GM18505 (cell line): ENCODE data around the gene JAG2.

Experiments
- ATAC-seq: cut with Tn5 transposase; IDR thresholded peaks from one replicate; pipeline ENCODE4 v1.9.1; 2021; ENCODE audit not compliant: unreplicated experiment
- POLR2A ChIP-seq: IDR thresholded peaks from 4 replicates; pipeline ENCODE4 v1.6.1; 2011; ENCODE audit warnings: borderline replicate concordance; ENCODE audit not compliant: insufficient read depth, insufficient read length; ENCODE audit errors: extremely low read depth

Gene JAG2

DNA sequence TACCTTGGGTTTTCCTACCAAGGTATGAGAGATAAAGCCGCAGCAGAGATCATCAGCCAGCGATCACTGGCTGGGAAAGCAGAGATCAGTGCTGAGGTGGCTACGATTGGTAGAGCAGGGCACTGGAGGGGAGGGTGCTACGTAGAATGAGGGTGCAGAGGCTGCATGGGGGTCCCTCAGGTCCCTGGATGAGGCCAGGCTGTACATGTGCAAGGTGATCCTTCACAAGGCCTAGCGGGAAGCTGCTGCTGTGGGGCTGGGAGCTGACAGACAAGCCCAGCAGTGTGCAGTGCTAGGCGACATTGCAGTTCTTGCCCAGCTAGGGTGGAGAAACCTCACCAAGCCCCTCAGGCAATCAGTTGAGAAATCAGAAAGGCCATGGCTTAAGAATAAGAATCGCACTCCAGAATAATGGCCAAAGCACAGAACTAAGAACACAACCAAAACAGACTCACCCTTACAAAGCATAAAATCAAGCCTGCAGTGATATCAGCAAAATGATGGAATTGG, 66.2 kb downstream of the JAG2 start:
- ATAC-seq, result no peak
- TF ChIP-seq POLR2A, result no peak

GRCh38 chr14:105100910-105101309, 67.7 kb downstream of the JAG2 start:
- no peak for TF ChIP-seq POLR2A
- ATAC-seq, result no peak

DNA sequence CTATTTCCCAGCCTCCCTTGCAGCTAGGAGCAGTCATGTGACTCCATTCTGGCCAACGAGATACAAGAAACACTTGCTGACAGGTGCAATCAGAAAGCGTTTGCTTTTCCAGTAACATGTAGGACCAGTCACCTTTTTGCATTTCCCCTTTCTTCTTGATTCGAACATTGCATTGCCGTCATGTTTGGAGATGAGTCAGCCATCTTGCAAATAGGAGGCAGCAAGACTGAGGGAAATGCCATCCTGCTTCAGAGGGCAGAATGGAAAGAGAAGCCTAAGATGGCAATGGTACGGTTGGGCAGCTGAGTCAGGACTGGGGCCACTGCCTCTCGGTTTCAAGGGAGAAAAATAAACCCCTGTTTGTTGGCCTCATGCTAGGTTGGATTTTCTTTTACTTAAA, 68.8 kb downstream of the JAG2 start:
- ATAC-seq, result no peak
- TF ChIP-seq POLR2A, result no peak

DNA sequence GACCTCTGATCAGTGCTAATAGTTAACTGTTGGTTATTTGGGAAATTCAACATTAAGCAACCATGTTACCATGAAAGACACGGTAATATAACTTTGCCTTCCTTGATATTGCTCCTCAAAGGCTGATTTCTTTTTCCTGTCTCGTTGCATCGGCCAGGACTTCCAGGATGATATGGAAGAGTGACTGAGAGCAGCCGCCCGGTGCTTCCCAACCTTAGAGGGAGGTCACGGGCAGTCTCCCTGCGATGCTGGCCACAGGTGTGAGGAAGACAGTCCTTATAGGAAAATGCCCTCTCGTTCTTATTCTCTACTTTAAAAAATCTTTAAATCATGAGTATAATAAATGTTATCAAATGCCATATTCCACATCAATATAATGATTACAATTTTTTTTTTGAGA, 70.3 kb downstream of the JAG2 start:
- no peak for TF ChIP-seq POLR2A
- no peak for ATAC-seq

DNA sequence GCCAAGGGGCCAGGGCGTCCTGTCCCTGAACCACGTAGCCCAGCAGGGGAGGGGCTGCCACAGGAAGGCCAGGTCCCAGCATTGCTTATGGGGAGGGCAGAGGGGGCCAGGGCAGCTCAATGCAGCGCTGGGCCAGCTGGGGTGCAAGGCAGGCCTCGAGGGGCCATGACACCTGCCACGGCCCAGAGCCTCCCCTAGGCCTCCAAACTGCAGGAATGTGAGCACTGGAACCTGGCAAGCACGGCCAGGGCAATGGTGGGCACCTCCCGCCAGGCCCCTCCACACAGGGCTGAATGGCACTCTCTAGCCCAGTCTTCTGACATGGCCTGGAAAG, 70.8 kb downstream of the JAG2 start:
- ATAC-seq, result no peak
- TF ChIP-seq POLR2A, result no peak

DNA sequence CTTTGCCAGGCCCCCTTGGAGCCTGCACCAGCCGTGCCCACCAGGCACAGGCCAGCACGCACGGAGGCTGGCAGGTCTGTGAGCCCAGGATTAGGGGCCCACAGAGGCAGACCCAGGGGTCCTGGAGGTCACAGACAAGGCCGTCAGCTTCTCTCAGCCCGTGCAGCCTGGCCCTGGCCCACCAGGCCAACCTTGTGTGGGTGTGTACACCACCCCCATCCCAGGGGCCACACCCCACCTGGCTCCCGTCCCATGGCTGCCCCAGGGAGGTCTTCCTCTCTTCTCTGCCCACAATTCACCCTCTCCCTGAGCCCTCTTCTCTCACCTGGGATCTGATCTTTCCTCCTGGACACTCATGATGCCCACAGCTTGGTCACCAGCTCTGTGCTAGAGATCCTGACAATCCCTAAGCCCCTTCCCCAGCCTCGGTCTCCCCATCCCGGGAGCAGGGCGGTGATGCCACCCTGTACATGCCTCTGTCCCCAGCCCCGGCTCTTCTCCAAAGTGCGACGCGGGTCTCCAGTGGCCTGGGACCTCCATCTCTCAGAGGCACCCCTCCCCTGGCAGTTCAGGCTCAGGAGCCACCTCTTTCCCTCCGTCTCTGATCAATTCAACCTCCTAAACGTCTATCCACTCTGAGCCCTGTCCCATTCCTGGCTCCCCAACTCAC, 72.2 kb downstream of the JAG2 start:
- no peak for ATAC-seq
- TF ChIP-seq POLR2A, result no peak

DNA sequence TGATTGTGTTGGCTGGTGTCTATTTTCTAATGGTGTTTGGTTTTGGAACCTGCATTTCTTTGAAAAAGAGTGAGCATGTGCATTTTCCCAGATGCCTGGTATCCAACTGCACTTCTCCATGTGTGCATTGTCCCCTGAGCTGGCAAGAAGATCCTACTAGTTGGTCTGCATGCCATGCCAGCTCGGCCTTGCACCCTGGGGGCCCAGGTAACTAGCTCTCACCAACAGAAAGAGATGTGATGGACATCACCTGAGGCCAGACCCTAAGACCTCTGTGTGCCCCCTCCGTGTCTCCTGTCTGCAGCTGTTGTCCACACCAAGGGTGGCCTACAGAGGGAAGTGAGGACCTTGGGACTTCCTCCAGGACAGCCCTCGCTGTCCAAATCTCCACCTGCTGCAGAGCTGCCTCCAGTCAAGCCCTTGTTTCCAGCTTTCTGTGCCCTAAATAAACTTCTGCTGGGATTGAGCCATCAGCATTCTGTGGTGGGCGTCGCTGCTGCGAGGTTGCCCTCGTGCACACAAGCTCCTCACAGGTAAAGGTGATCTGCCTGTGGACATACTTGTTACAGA, 73.3 kb downstream of the JAG2 start:
- no peak for TF ChIP-seq POLR2A

DNA sequence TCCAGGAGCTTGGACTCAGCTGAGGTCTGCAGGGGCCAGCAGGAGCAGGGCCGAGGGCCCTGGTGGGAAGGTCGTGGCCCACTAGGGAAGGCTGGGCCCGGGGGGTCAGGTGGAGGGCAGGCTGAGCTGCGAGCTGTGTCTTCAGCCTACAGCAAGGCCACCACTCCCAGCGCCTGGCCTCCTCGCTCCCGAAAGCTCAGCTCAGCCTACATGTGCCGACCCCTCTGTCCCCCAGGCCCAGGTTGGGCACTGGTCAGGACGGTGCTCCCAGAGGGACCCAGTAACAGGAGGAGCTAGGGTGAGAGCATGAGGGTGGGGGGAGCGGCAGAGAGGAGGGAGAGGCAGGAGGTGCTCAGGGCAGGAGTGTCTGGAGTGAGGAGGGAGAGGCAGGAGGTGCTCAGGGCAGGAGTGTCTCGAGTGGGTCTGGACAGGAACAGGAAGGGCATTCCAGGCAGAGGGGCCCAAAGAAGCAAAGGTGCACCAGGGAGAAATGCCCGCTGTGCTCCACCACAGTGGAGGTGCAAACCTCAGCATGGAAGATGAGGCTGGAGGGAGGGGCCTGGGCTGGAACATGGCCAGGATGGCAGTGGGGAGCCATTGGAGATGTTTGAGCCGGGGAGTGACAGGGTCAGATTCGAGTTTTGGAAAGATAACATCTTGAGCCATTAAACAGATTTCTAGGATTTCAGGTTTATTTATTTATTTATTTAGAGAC, 74.2 kb downstream of the JAG2 start:
- TF ChIP-seq POLR2A, result no peak
- no peak for ATAC-seq

More for the DNA sequence above, 73.3 kb downstream of the JAG2 start:
- ATAC-seq, result no peak

GRCh38 chr14:105093431-105094192, 75.0 kb downstream of the JAG2 start:
- ATAC-seq, result peak; percentile 37
- no peak for TF ChIP-seq POLR2A

GRCh38 chr14:105093038-105093430, 75.5 kb downstream of the JAG2 start:
- peak; percentile 44 for TF ChIP-seq POLR2A
- peak; percentile 36 for ATAC-seq

- no peak for TF ChIP-seq POLR2A
- ATAC-seq, result no peak
Measured at GRCh38 chr14:105092171-105093037, 76.2 kb downstream of the JAG2 start.

DNA sequence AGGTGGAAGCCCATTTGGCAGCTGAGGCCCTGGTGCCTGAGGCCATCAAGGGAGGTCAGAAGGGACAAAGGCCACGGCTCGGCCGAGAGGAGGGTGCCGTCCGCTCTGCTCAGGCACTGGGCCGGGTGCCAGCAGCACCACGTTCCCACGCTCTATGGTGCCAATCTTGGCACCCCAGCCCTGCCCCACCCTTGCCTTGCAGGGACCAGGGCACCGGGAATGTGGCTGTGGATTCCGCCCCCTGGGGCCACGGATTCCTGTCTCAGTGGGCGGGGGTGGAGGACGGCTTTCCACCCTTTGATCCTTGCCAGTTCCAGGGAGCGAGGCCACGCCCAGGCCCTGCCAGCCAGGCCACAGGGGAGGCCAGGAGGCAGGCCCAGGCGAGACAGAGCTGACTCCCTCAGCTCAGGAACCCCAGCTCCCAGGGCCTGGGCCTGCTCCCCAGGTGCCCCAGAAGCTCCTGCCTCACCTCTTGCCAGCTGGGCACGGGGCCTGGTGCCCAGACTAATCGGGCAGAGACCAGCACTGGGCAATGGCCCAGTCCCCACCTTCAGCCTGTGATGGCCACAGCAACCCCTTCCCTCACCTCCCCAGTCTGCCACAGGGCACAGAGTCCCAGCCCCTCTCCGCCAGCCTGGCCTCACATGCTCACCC, 76.9 kb downstream of the JAG2 start:
- no peak for TF ChIP-seq POLR2A
- ATAC-seq, result no peak
